ENCODE measurements around the gene CCNK.

GRCh38 chr14:99479906-99480869 lies 1.0 kb upstream of the CCNK start, which contains the start of gene SETD3:
- TF ChIP-seq CHD1 (IDR thresholded peaks at IDR 0.05; ENCODE audit: low read depth, low read length): no peak
- TF ChIP-seq YY1 (IDR thresholded peaks at IDR 0.05; ENCODE audit: low read depth, low read length): no peak
- TF ChIP-seq CHD2 (IDR thresholded peaks at IDR 0.05; ENCODE audit: borderline replicate concordance, low read depth, low read length): no peak
- no peak for TF ChIP-seq ATF2 (IDR thresholded peaks at IDR 0.05; ENCODE audit: low read length)
- TF ChIP-seq CTCF (IDR thresholded peaks at IDR 0.05 in 2 of 3, conservative IDR thresholded peaks at IDR 0.05 in 1 of 3; ENCODE audit: control insufficient read depth in 2 of 3, extremely low read depth in 1 of 3, insufficient read depth in 1 of 3, low read depth in 3 of 3, low read length in 3 of 3): no peak
- TF ChIP-seq BACH1 (IDR thresholded peaks at IDR 0.05; ENCODE audit: borderline replicate concordance): no peak
- TF ChIP-seq SKIL (IDR thresholded peaks at IDR 0.05; ENCODE audit: low read depth, poor library complexity, severe bottlenecking): no peak
- TF ChIP-seq, protein P1, sequence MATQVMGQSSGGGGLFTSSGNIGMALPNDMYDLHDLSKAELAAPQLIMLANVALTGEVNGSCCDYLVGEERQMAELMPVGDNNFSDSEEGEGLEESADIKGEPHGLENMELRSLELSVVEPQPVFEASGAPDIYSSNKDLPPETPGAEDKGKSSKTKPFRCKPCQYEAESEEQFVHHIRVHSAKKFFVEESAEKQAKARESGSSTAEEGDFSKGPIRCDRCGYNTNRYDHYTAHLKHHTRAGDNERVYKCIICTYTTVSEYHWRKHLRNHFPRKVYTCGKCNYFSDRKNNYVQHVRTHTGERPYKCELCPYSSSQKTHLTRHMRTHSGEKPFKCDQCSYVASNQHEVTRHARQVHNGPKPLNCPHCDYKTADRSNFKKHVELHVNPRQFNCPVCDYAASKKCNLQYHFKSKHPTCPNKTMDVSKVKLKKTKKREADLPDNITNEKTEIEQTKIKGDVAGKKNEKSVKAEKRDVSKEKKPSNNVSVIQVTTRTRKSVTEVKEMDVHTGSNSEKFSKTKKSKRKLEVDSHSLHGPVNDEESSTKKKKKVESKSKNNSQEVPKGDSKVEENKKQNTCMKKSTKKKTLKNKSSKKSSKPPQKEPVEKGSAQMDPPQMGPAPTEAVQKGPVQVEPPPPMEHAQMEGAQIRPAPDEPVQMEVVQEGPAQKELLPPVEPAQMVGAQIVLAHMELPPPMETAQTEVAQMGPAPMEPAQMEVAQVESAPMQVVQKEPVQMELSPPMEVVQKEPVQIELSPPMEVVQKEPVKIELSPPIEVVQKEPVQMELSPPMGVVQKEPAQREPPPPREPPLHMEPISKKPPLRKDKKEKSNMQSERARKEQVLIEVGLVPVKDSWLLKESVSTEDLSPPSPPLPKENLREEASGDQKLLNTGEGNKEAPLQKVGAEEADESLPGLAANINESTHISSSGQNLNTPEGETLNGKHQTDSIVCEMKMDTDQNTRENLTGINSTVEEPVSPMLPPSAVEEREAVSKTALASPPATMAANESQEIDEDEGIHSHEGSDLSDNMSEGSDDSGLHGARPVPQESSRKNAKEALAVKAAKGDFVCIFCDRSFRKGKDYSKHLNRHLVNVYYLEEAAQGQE (IDR thresholded peaks at IDR 0.05; ENCODE audit: low read depth, low read length): no peak

All from GM12878 (cell line).